GM12874 (cell line): Measurements from ENCODE around the gene HIVEP1.

Experiments
- CTCF ChIP-seq: IDR thresholded peaks from 2 replicates; pipeline ENCODE4 v1.5.1; 2011; ENCODE audit warnings: low read depth, mild to moderate bottlenecking, control low read depth, low read length, moderate library complexity; ENCODE audit not compliant: insufficient read depth

Gene HIVEP1

GRCh38 chr6:11994875-11995461 is 17.1 kb upstream of the HIVEP1 start:
- no peak for TF ChIP-seq CTCF

- no peak for TF ChIP-seq CTCF
These were observed 15.4 kb upstream of the HIVEP1 start for GRCh38 chr6:11996751-11997150.

- TF ChIP-seq CTCF = no peak
These were observed 12.9 kb upstream of the HIVEP1 start for GRCh38 chr6:11999246-11999645.

- no peak for TF ChIP-seq CTCF
These were observed 11.9 kb upstream of the HIVEP1 start for GRCh38 chr6:12000174-12000573.

GRCh38 chr6:12001004-12001705 is 11.0 kb upstream of the HIVEP1 start:
- no peak for TF ChIP-seq CTCF

GRCh38 chr6:12001706-12002435 is 10.2 kb upstream of the HIVEP1 start:
- no peak for TF ChIP-seq CTCF

- no peak for TF ChIP-seq CTCF
These were observed 4.6 kb upstream of the HIVEP1 start for GRCh38 chr6:12007473-12007872.
